HG02973 (cell line): Measurements from ENCODE around the gene AGR2.
"Not testable (repeated sequence)": the region's sequence is repeated elsewhere in the genome, so short reads cannot be mapped to it uniquely, and the experiment has no call there.

Source experiments
- ATAC-seq: cut with Tn5 transposase; IDR thresholded peaks from one replicate; pipeline ENCODE4 v1.9.1; 2021; ENCODE audit warnings: moderate library complexity; ENCODE audit not compliant: unreplicated experiment

The AGR2 gene

DNA sequence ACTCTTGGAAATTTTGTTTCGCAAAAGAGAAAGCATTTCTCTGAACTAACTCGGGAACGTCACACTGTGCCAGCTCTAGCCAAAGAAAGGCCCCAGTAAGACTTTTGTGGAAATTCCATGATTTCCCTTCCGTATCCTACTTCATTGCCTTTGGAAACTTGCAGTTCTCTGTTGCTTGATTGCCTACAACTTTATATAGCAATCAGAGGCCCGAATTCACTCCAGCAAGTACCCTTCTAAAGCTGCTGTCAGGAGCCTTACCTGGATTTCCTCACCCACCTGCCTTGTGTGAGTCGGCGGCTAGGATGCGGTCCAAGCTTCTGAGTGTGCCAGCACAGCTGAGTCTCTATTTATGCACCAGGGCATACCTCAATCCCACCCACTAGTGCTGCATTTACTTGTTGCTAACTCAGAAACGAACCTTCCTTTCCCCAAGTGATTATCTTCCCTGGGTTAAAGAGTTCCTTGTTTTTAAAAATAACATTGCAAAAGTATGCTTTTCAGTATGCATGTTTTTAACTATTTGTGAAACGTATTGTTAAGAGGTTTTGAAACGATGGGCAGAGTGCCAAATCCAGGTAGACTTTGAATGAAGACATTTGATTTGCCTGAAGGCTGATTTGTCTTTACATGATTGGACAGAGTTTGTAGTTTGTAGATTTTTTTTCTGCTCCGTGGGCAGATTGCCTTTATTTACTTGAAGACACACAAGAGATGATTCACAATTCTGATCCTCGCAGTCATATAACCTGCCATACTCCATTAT is at the start of gene AGR2:
Gene AGR2 (minus strand): TSS at position 326 of the 766 bp plus-strand sequence. CDS start 3,203 bp downstream, outside the sequence.
- ATAC-seq: no peak

DNA sequence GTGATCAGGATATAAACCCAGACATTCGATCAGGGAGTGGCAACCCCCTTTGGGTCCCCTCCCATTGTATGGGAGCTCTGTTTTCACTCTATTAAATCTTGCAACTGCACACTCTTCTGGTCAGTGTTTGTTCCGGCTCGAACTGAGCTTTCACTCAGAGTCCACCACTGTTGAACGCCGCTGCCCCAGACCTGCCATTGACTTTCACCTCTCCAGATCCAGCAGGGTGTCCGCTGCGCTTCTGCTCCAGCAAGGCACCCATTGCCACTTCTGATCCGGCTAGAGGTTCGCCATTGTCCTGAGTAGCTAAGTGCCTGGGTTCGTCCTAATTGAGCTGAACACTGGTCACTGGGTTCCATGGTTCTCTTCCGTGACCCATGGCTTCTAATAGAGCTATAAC is 48.4 kb upstream of the AGR2 start:
- not testable (repeated sequence) for ATAC-seq

DNA sequence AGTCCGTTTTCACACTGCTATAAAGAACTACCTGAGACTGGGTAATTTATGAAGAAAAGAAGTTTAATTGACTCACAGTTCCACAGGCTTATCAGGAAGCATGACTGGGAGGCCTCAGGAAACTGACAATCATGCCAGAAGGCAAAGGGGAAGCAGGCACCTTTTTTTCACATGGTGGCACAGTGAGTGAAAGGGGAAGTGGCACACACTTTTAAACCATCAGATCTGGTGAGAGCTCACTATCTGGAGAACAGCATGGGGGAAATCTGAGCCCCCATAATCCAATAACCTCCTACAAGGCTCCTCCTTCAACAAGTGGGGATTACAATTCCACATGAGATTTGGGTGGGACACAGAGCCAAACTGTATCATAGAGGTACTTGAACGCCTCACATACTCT is 47.0 kb upstream of the AGR2 start:
- no peak for ATAC-seq

DNA sequence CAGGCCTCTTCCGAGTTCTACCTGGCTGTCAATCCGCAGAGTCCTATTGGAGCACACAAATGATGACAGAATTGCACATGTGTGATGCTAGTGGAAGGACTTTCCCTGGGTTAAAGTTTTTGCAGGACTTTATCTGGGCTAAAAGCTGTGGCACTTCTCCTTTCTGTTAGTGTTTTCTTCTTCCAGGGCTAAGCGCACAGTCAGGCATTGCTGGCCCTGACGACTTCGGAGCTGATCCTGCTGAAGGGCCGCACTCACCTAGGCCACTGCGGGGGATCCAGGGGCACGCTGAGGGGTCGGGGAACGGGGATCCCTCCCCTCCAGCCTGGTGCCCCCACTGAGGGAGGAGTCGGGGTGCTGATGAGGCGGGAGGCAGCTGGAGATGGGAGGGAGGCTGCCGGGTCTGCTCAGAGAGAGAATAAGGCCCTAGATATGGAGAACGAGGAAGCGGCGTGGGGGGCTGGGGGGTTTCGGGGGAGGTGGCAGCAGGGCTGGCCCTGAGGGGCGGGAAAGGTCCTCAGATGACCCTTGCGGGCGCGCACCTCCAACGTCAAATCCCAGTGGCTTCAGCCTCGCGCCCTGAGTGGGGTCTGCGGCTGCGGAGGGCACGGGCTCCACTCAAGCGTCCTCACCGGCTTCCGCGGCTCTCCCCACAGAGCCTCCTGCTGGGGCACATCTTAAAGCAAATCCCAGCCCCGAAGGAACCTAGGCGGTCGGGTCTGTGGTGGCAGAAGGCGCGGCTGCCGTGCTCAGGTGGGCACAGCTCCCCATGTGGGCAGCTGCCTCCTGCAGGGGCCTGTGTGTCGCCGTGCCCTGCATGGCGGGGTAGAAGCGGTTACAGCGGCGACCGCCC is 46.0 kb upstream of the AGR2 start:
- no peak for ATAC-seq

DNA sequence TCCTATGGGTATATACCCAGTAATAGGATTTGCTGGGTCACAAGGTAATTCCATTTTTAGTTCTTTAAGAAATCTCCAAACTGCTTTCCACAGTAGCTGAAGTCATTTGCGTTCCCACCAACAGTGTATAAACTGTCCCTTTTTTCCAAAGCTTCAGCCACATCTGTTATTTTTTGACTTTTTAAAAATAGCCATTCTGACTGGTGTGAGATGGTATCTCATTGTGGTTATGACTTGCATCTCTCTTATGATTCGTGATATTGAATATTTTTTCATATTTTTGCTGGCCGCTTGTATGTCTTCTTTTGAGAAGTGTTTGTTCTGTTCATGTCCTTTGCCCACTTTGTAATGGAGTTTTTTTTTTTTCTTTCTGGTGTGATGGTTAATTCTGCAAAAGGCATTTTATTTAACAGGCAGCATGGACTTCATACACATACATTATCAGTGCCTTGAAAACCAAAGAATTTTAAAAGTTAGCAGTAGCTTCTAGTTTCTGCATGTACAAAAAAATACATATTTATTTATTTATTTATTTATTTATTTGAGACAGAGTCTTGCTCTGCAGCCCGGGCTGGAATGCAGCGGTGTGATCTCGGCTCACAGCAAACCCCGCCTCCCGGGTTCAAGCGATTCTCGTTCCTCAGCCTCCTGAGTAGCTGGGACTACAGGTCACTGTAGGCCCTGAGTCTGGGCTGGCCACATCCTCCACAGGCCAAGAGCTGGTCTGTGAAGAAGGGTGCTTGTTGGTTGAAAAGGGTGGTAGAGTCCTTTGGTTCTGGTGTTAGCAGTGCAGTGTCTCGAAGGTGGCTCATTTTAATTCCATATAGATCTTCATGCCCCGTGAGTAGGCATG is 44.7 kb upstream of the AGR2 start:
- no peak for ATAC-seq

DNA sequence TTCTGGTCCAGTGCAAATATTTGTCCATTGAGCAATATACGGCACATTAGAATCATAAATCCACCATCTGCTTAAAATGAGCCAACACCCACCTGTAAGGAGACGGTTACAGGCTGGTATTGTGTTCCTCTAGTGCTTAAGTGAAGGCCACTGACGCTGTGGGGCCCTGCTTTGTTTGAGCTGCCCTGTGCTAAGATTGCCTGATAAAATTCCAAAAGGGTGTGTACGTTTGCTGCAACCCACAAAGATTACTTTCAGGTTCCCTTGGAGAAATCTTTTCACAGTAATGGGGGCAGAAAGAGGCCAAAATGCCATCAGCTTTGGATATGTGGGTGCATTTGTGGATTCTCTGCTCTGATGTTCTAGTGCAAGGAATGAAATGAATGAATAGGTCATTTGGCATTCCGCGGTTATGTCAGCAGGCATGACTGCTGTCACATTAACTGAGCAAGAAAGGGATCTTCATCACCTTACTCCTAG is 42.6 kb upstream of the AGR2 start:
- ATAC-seq: no peak

DNA sequence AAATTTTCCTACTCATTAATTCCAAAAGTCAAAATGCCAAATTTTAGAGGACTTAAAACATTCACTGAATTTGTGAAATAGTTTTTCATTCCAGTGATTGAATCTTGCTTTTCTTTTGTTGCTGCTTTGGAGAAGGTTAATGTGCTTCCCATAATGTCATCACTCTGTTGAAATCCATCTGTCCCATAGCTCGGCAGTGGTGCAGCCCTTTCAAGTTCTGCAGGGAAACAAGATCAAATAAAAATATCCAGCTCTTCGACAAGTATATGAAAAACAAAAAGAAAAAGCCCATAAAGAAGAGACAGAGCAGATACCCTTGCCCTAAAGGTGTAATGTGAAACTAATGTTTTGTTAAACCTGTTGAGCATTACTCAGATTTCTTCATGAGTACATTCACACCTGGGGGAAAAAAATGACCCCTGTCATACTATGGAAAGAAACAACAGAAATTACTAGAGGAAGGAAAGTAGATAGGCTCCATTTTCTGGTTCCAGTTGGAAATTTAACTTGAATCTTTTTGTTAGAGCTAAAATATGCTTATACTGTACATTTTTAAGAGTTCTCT is 41.9 kb upstream of the AGR2 start:
- no peak for ATAC-seq

DNA sequence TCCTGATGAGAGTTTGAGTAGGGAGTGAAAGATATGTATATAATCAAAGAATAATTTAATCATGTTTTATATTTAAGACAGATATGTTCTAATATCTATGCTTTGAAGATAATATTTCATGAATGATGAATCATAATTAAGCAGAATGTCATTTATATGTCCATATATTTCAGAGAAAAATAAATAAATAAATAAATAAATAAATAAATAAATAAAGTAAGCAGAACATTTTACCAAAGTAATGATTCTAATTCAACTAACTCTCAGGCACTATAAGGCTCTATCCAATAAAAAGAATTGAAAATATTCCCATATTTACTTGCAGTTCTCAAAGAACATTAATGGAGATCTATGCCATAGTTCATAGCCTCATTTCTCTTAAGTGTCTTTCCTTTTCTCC is 40.9 kb upstream of the AGR2 start:
- ATAC-seq: no peak

DNA sequence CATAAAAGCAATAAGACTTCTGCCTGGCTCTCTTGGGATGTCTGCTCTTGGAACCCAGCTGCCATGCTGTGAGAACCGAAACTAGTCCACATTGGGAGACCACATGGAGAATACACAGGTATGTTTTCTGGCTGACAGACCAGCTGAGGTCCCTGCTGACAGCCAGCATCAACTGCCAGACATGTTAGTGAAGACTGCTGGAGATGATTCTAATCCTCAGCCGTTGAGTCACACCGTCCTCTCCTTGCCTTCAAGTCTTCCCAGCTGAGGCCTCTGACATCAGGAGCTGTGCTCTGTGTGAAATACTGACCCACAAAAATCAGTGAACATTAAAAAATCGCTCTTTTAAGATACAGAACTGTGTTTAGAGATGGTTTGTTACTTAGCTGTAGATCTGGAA is 36.9 kb upstream of the AGR2 start:
- no peak for ATAC-seq

DNA sequence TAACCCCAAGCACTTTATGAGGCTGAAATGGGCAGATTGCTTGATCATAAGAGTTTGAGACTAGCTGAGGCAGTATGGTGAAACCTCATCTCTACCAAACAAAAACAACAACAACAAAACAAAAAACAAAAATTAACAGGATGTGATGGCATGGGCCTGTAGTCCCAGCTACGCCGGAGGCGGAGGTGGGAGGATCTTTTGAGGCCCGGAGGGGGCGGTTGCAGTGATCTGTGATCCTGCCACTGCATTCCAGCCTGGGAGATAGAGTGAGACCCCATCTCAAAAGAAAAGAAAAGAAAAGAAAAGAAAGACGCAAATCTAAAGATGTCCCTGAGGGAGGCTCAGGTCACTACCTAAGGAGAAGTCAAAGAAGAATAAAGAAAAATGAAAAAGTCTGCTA is 35.3 kb upstream of the AGR2 start:
- ATAC-seq: no peak

DNA sequence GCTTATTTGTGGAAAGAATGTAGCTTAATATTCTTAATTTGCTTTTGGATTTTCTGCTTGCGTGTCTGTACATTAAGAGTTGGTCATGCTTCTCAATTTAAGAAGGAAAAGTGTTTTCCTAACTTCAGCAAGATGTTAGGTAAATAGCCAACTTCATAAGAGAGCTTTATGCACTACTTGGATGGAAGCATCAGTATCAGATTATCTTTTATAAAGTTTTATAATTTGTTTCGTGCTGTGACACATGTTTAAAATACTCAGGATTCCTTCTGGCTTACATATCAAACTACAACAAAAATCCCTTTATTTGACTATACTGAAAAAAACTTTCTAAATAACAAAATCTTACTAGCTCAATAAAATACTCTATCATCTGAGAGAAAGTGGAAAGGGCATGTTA is 34.8 kb upstream of the AGR2 start:
- no peak for ATAC-seq

DNA sequence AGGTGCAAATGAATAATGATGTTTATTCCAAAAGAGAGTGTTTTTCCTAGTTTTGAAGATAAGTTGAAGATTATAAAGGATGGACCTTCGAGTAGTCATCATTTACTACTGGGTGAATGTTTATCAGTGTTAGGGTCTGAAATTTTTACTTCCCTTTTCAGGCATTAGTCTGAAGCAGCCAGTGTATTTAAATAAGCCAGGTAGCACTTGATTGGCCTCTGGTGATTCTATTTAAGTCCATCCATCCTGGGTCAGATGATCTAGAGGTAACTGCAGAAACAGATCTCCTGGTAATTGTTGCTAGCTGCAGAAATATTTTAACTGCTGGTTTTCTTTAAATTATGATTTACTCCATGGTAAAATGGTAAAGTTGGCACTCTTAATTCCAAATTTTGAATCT is 34.1 kb upstream of the AGR2 start:
- no peak for ATAC-seq

DNA sequence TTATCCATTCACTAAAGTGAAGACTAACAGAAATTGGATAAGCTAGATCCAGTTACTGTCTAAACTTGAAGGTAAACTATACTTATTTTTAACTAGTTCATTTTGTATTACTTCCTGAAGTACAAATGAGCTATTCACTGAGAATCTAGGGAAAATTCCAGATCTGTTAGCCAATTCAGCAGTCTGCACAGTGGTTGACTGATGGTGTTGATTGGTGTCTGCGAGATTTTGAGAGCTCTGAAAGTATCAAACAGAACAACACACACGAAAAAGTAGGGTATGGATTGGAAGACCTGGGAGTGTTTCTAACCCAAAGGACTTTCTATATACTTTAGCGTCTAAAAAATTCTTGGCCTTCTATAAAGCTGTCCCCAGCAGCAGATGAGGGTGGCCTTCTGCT is 33.6 kb upstream of the AGR2 start:
- ATAC-seq: no peak

DNA sequence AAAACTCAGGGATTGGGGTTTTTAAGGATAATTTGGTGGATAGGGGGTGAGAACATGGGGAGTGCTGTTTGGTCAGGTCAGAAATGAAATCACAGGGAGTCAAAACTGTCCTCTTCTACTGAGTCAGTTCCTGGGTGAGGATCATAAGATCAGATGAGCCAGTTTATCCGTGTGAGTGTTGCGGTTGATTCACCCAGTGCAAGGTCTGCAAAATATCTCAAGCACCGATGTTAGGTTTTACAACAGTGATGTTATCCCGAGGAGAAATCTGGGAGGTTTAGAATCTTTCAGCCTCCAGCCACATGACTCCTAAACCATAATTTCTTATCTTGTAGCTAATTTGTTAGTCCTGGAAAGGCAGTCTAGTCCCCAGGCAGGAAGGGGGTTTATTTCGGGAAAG is 31.7 kb upstream of the AGR2 start:
- ATAC-seq: no peak

DNA sequence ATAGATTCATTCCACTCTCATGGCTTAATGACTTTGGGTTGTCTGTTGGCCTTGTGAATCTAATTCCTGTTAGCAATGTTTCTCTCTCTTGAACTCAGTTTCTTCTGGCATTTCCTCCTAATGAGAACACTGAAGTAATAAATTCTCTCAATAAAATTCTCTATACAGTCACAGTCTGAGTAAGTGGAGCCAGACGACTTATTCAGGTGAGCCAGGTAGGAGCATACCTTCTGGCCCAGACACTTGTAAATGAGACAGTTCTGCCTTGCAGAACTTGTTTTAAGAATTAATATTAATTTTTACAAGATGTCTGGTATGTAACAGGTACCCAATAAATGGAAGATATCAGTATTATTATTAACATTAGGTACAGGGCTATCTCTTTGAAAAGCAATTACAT is 28.6 kb upstream of the AGR2 start:
- ATAC-seq: no peak

DNA sequence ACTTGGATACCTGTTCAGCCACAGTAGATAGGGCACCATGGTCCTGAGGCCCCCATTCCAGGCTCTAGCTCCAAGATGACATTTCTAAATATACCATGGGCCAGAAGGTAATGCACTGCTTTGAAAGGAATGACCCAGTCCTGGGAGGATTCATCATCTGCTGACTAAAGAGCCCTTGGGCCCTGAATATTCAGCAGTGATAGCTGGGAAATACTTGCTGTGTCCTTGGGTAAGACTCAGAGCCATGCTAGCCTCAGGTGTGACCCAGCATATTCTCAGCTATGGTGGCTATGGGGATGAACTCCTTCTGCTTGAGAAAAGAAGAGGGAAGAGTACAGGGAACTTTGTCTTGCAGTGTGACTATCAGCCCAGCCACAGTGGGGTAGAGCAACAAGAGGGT is 21.3 kb upstream of the AGR2 start:
- ATAC-seq: no peak

DNA sequence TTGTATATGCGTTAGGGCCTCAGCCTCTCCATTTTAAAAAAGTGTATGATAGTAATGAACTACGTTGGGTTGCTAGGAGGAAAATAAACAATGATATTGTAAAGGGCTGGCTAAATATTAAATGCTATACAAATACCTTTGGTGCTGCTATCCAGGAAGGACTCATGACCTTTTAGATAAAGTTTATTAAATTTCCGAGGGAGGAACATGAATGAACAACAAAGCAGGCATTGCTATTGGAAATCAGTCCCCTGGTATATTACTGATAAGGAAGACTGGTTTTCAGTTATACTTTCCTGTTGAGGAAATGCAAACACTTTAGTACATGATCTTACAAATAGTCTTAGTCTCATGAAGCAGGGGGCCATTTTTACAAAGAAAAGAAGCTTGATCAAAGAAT is 17.2 kb upstream of the AGR2 start:
- ATAC-seq: no peak

DNA sequence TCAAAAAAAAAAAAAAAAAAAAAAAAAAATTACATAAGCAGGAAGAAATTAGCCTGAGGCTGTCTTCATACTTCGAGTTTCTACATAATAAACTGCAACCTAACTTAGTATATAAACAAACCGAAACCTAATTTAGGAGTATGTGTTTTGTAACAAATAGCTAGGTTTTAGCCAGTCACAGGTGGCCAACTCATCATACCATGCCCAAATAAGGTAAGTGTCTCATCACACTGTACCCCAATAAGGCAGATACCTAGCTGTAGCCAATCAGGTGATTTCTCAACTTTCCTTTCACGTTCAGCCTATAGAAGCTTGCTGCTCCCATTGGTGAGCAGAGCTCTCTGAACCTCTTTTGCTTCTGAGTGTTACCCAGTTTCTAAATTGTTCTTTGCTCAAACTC is 13.9 kb upstream of the AGR2 start:
- ATAC-seq: no peak

DNA sequence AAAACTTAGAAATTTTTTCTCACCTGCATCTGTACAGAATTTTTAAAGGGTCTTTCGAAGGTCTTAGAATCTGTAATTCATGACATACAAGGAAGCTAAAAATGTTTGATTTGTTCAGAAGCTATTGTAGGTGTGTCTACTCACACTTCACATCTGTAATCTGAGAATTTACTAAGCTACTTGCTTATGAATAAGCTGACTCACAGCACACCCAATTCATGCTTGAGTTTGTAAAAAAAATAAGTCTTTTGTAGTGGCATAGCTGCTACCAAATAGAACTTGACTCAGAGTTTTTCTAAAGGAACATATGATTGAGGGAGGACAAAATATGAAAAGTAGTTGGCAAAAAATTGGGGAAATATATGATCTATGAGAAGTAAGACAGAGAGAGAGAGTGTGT is 12.7 kb upstream of the AGR2 start:
- no peak for ATAC-seq

DNA sequence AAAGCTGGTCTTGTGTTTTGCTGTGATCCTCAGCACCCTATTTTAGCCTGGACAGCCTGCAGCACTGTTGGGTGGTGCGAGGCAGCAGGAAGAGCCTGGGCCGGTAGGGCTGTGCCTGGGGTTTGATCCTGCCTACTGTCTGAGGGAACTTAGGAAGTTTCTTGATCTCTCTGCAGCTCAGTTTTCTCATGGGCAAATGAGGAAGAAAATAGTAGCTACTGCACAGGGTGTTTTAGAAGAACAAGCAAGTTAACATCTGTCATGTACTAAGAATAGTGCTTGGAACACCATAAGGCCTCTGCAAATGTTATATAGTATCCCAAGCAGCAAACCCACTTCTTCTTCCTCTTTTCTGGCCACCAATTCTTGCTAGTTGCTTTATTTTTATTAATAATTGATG is 12.0 kb upstream of the AGR2 start:
- no peak for ATAC-seq

DNA sequence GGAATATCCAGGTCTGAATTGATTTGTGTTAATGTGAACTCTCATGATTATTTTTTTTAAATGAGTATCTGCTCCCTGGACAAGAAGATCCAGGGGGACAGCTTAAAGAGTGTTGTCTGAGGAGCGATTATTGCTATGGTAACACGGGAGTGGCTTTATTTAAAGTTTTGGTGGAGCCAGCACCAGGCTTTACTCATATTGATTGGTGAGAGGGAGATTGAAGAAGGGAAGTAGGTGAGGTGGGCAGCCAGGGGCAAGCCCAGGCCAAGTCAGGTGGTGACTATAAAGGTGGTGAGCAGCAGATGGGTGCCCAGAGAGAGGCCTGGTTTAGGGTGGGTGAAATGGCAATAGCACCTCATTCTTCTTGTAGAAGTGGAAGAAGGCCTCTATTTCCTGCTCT is 10.2 kb upstream of the AGR2 start:
- no peak for ATAC-seq
